Heart right ventricle (tissue), 16 donors: Measurements from ENCODE around the gene NR2C2. TPM values are rescaled to one million over a fixed set of nuclear protein-coding genes. Genes with fewer than 3 reads are reported as not detected.

Experiments
- ATAC-seq, 8 donors: fragments of 200-7000 bp; cut with Tn5 transposase; one replicate each; pipeline ENCODE4 v1.9.1; 2020; ENCODE audit warnings: mild to moderate bottlenecking in 8 of 8, moderate library complexity in 8 of 8, moderate number of reproducible peaks in 1 of 8
- DNase-seq, 2 donors: peaks; one replicate each; pipeline ENCODE4 v3.0.0-alpha.2; 2020
- H3K27ac ChIP-seq, 10 donors: fragments of 200-600 bp; sonication (generic) in 2 of 10; one replicate each; pipeline versions ENCODE4 v1.5.0 to v1.8.0; 2020 to 2022; ENCODE audit warnings: mild to moderate bottlenecking in 3 of 10
- H3K27me3 ChIP-seq, 7 donors: fragments of 200-600 bp; one replicate each; pipeline ENCODE4 v1.8.0; 2021 to 2022; ENCODE audit warnings: mild to moderate bottlenecking in 2 of 7
- H3K36me3 ChIP-seq, 9 donors: fragments of 200-600 bp; sonication (generic) in 1 of 9; one replicate each; pipeline versions ENCODE4 v1.5.0 to v1.8.0; 2020 to 2022; ENCODE audit warnings: mild to moderate bottlenecking in 2 of 9
- H3K4me1 ChIP-seq, 9 donors: fragments of 200-600 bp; sonication (generic) in 1 of 9; one replicate each; pipeline versions ENCODE4 v1.5.0 to v1.8.0; 2020 to 2022; ENCODE audit warnings: mild to moderate bottlenecking in 4 of 9
- H3K4me3 ChIP-seq, 10 donors: fragments of 200-600 bp; sonication (generic) in 2 of 10; one replicate each; pipeline versions ENCODE4 v1.5.0 to v1.8.0; 2020 to 2022; ENCODE audit warnings: mild to moderate bottlenecking in 7 of 10, moderate library complexity in 2 of 10
- H3K9me3 ChIP-seq, 11 donors: fragments of 200-600 bp in 10 of 11; sonication (generic) in 2 of 11; one replicate each; pipeline versions ENCODE4 v1.5.0 to v1.8.0; 2013 to 2022; ENCODE audit warnings: mild to moderate bottlenecking in 2 of 11, control low read depth in 1 of 11, moderate library complexity in 1 of 11
- WGBS, 2 donors: extraction: QIAGEN DNeasy Blood & Tissue Kit; methylation state at CpG; one replicate each; pipeline ENCODE4 v1.1.7; 2013; ENCODE audit warnings: inconsistent platforms in 1 of 2; 5-methylcytosine and 5-hydroxymethylcytosine counted together
- intact Hi-C, 10 donors: fragments of 100-400 bp; cut with DNase I; formaldehyde crosslinking; loops; one replicate each; pipeline versions ENCODE4 v1.11.1 to v1.14.2; 2022
- long read RNA-seq, 3 donors: library from polyadenylated mRNA; unstranded; transcript quantifications; one replicate each; pipeline ENCODE4 v2.0.0, GENCODE V29; 2020 to 2021
- polyA plus RNA-seq, 2 donors: library from polyadenylated mRNA; stranded (reverse); fragments of 200-250 nt; gene quantifications; one replicate each; pipeline ENCODE4 v1.2.3, GENCODE V29; 2013
- total RNA-seq, 10 donors: library from RNA; stranded (reverse); fragmentation: NEBNext Ultra II Directional in 3 of 10; extraction: Animal tissue kit (Norgen Biotek cat#: 25700) in 3 of 10; gene quantifications; one replicate each; pipeline versions ENCODE4 v1.2.1 to v1.2.4, GENCODE V29; 2021 to 2023
- TF ChIP-seq, protein P1 (sequence below), 9 donors: fragments of 200-600 bp; sonication (generic) in 2 of 9; IDR thresholded peaks; one replicate each; pipeline versions ENCODE4 v1.5.0 to v1.8.0; 2021 to 2022; ENCODE audit warnings: antibody characterized with exemption in 9 of 9, mild to moderate bottlenecking in 5 of 9, moderate library complexity in 1 of 9
- donor health status: Arrhythmogenic right ventricular cardiomyopathy.
- donor health status: ischemic (EF 13 %, LVEDD 7.1; RV severe dilation, severe dysfunction).
- donor health status: healthy with polysubstance abuse.
- donor health status: DM: no; HTN: yes; CAD: no.
- donor health status: DM: no; HTN: no; CAD: no.
- donor health status: ischemic (EF 25% LVEDD 6.9; RV normal size, moderate dysfunction).
- donor health status: ischemic (EF 25% LVEDD 5.7; RV mildly dilated, moderate dysfunction).
- donor health status: healthy.
- donor health status: DM: yes; HTN: yes; CAD: no.
- donor health status: Ischemic cardiomyopathy.
- donor health status: ischemic (EF 35%, LVEDD 5.7; RV mildly dilated, moderate dysfunction).
- donor health status: nonischemic (EF 11% LVEDD 7.7; RV severe dilation, severe dysfunction).
- donor health status: DM: yes; HTN: yes; CAD: no.
- donor health status: PGD.
- donor health status: ischemic (EF 29% LVEDD 5.4; RV normal size, mild dysfunction).
- donor health status: nonischemic (EF 23%, LVEDD 6.1; RV moderate dilation, normal function).

The NR2C2 gene
- total RNA-seq = 10 to 100 TPM; 22.2 to 33.8 (median 27.6) TPM
- polyA plus RNA-seq = 1 to 10 TPM; 6.5 to 9.1 TPM
- long read RNA-seq, donor 1, partial matches to known transcripts = 3 of 9 reads
- long read RNA-seq, donor 1, other reads (novel, unspliced or antisense) = 5 of 9 reads
- long read RNA-seq, donor 2, partial matches to known transcripts = 1 of 6 reads
- long read RNA-seq, donor 2, other reads (novel, unspliced or antisense) = 5 of 6 reads
- long read RNA-seq, donor 3, partial matches to known transcripts = 0 of 7 reads
- long read RNA-seq, donor 3, other reads (novel, unspliced or antisense) = 6 of 7 reads

DNA sequence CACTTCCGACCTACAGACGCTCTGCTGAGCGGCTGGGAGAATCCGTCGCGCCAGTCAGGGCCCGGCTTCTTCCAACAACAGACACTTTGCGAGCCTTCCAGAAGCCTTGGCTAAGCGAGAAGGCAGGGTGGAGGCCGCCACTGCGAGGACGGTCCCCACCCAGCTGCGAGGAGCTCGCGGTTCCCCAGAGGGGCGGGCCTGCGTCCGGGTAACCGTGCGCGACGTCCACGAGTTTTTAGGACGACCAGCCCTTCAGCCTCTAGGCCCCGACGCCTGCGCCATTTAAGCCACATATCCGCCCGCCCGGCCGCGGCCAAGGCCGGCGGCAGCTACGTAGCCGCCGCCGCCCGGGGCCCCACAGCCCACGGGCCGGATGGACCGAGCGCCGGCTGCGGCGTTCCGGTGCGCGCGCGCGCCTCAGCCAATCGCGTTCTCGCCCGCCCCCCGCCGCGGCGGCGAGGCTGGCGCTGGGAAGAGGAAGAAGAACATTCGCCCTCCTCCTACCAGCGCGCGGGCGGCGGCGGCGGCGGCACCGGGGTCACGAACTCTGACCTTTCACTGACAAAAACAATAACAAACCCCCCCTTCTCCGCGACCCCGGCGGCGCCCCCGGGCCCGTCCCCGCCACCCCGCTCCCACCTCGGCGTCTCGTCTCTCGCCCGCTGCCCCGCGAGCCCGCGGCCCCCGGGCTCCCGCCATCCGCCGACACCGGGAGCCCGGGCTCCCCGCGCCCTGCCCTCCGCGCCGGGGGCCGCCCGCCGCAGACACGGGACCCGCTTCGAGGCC, at the start of gene NR2C2:
NR2C2 (plus strand) TSS at position 484 of the 786 bp plus-strand sequence. CDS start 56,332 bp downstream, outside the sequence.
- ATAC-seq = peak; percentile 55 to 81 (median 70)
- WGBS, 2 donors = 0 to 1% methylated on average over 107 of the region's 108 CpGs
- DNase-seq = peak; percentile 88 to 90
- Histone ChIP-seq H3K4me1 (peaks cover 11 to 55% (median 35%) of the 10 kb centered on the region in 9 donors), H3K4me3 (peak within 1 kb of the TSS; percentile 74 to 96 (median 86)), H3K27me3 (no peaks in the 10 kb centered on the region), H3K36me3 (peaks cover 0 to 39% (median 20%) of the 10 kb centered on the region in 9 donors), H3K9me3 (no peaks in the 10 kb centered on the region), H3K27ac (peak within 1 kb of the TSS; percentile 96 to 100 (median 99))
- intact Hi-C loops = loop anchor here in 7 of 10 donors (1.0 to 10.0 kb wide), 5 partner anchors 68 to 296 kb away; partner anchors contain the start of genes MRPS25 (in 3 of the 7), CCDC174 (in 1 of the 7) and RBSN (in 1 of the 7)
- TF ChIP-seq, protein P1, sequence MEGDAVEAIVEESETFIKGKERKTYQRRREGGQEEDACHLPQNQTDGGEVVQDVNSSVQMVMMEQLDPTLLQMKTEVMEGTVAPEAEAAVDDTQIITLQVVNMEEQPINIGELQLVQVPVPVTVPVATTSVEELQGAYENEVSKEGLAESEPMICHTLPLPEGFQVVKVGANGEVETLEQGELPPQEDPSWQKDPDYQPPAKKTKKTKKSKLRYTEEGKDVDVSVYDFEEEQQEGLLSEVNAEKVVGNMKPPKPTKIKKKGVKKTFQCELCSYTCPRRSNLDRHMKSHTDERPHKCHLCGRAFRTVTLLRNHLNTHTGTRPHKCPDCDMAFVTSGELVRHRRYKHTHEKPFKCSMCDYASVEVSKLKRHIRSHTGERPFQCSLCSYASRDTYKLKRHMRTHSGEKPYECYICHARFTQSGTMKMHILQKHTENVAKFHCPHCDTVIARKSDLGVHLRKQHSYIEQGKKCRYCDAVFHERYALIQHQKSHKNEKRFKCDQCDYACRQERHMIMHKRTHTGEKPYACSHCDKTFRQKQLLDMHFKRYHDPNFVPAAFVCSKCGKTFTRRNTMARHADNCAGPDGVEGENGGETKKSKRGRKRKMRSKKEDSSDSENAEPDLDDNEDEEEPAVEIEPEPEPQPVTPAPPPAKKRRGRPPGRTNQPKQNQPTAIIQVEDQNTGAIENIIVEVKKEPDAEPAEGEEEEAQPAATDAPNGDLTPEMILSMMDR (IDR thresholded peaks at IDR 0.05) = no peak

DNA sequence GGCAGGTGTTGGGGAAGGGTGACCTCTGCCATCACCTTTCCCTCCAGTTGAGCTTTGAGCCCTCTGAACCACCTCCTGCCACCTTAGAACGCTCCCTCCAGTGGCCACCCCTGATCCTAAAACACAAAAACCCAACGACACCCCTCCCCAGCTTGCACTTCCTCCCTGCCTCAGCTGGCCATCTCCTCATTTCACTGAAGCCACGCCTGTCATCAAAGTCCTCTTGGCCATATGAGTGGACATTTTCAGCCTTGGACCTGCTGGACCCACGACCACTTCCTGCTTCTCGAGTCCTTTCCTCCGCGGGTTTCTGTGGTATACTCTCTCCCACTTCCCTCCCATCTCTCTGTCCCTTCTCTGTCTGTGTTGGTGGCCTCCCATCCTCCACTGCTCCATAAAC, 48.5 kb upstream of the NR2C2 start:
- WGBS, 2 donors = 62 to 72% methylated on average over 7 of the region's 7 CpGs
- peaks cover 0 to 58% (median 3%) of the 10 kb centered on the region in 9 donors for H3K36me3 ChIP-seq
- no peak for DNase-seq
- H3K9me3 ChIP-seq = no peaks in the 10 kb centered on the region
- H3K4me3 ChIP-seq = no peak overlapping the region
- H3K27me3 ChIP-seq = peaks cover 0 to 18% (median 0%) of the 10 kb centered on the region in 7 donors
- TF ChIP-seq, protein P1 (IDR thresholded peaks at IDR 0.05) = no peak
- intact Hi-C loops = loop anchor here in 1 of 10 donors (5.0 kb wide), 1 partner anchor 87 kb away; no protein-coding TSS in a partner anchor
- peaks cover 0 to 12% (median 3%) of the 10 kb centered on the region in 9 donors for H3K4me1 ChIP-seq
- no peak for ATAC-seq
- no peak overlapping the region for H3K27ac ChIP-seq

DNA sequence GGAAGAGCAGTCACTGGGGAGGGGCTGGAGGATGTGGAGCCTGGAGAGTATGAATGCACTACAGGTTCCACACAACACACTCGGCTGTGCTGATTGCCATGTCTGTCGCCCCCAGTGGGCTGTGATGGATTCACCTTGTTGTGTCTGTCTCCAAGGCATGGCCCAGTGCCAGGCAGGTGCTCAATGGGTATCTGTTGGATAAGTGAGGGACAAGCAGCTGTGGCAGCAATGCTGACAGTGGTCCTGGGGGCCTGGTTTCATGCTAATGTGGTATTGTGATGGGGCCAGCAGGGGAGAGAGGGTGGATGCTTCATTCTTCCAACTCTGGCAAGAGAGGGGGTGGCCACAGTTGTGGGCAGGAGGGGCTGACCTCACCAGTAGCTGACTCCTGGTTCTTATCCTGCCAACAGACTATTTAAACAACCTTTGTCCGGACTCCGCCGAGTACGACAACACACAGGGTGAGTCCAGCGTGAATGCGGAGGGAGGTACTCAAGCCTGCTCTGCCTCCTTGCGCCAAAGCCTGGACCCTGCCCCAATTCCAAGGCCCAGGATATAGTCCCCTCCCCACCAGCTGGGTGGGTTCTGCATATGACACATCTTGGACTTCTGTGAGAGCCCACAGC, 47.3 kb upstream of the NR2C2 start:
- ATAC-seq = no peak
- peaks cover 0 to 65% (median 3%) of the 10 kb centered on the region in 9 donors for H3K36me3 ChIP-seq
- WGBS, 2 donors = 88% methylated on average over 9 of the region's 9 CpGs
- H3K27ac ChIP-seq = no peak overlapping the region
- H3K4me1 ChIP-seq = peaks cover 0 to 12% (median 3%) of the 10 kb centered on the region in 9 donors
- peaks cover 0 to 18% (median 0%) of the 10 kb centered on the region in 7 donors for H3K27me3 ChIP-seq
- H3K9me3 ChIP-seq = peaks cover 0 to 5% (median 0%) of the 10 kb centered on the region in 11 donors
- no peak for DNase-seq
- intact Hi-C loops = loop anchor here in 1 of 10 donors (5.0 kb wide), 2 partner anchors 63 to 88 kb away; no protein-coding TSS in a partner anchor
- TF ChIP-seq, protein P1 (IDR thresholded peaks at IDR 0.05) = no peak
- H3K4me3 ChIP-seq = no peak overlapping the region
